B cell (primary cell): ENCODE data around the gene RHOT2.

Experiments used
- CTCF ChIP-seq: fragments of 200-600 bp; IDR thresholded peaks from one replicate; pipeline ENCODE4 v1.8.0; 2022; ENCODE audit warnings: antibody characterized with exemption, mild to moderate bottlenecking
- EZH2 ChIP-seq: IDR thresholded peaks from 2 replicates; pipeline ENCODE4 v1.6.1; 2012; ENCODE audit warnings: borderline replicate concordance, low read depth, mild to moderate bottlenecking, moderate library complexity, low read length; ENCODE audit not compliant: insufficient read depth, poor library complexity, severe bottlenecking

GRCh38 chr16:638034-638543 is 29.8 kb upstream of the RHOT2 start:
- TF ChIP-seq CTCF (no peak), EZH2 (no peak)
